HepG2 (cell line): ENCODE data around the gene HYAL1. TPM values are rescaled to one million over a fixed set of nuclear protein-coding genes. Genes with fewer than 3 reads are reported as not detected.

Experiments used
- ZNF138 ChIP-seq: sonication (generic); formaldehyde crosslinking; IDR thresholded peaks from 2 replicates; pipeline ENCODE4 v1.5.0; 2020; ENCODE audit warnings: mild to moderate bottlenecking, low read depth, missing genetic modification reagents
- ZNF225 ChIP-seq: sonication (generic); formaldehyde crosslinking; IDR thresholded peaks from 2 replicates; pipeline ENCODE4 v1.4.0; 2020; ENCODE audit warnings: mild to moderate bottlenecking, missing genetic modification reagents
- polyA plus RNA-seq, 8 experiments: library from polyadenylated mRNA; depleted of rRNA in 3 of 8; stranded (reverse) in 7 of 8; unstranded in 1 of 8; fragments of >200 nt; fragmentation: Illumina TruSeq in 4 of 8; extraction: Trizol in 4 of 8; gene quantifications; 2 replicates each; pipeline versions ENCODE4 v1.2.1 to v1.2.3, GENCODE V29; 2011 to 2016; ENCODE audit warnings: low read depth in 4 of 8, missing spikeins in 1 of 8, mixed read lengths in 1 of 8; ENCODE audit not compliant: insufficient read depth in 1 of 8
- total RNA-seq, 5 experiments: library from RNA; depleted of rRNA; stranded (reverse); fragments of >200 nt; fragmentation: Illumina TruSeq; extraction: Trizol; gene quantifications; 2 replicates each; pipeline ENCODE4 v1.2.3, GENCODE V29; 2016; ENCODE audit warnings: low read depth in 1 of 5
- TF ChIP-seq, protein P1 (sequence below): sonication (generic); formaldehyde crosslinking; IDR thresholded peaks from 2 replicates; pipeline ENCODE4 v1.4.0; 2020; ENCODE audit warnings: missing genetic modification reagents, mild to moderate bottlenecking, borderline replicate concordance
- TF ChIP-seq, protein P2 (sequence below): sonication (generic); formaldehyde crosslinking; IDR thresholded peaks from 2 replicates; pipeline ENCODE4 v1.4.0; 2020; ENCODE audit warnings: missing genetic modification reagents, borderline replicate concordance
- TF ChIP-seq, protein P3 (sequence below): sonication (generic); formaldehyde crosslinking; IDR thresholded peaks from 2 replicates; pipeline ENCODE4 v1.4.0; 2020; ENCODE audit warnings: missing genetic modification reagents
- TF ChIP-seq, protein P4 (sequence below): sonication (generic); formaldehyde crosslinking; IDR thresholded peaks from 2 replicates; pipeline ENCODE4 v1.5.1; 2020; ENCODE audit warnings: missing genetic modification reagents, mild to moderate bottlenecking, borderline replicate concordance
- TF ChIP-seq, protein P5 (sequence below): sonication (generic); formaldehyde crosslinking; conservative IDR thresholded peaks from 2 replicates; pipeline ENCODE4 v1.4.0; 2020; ENCODE audit warnings: missing genetic modification reagents

The HYAL1 gene
- total and polyA plus RNA-seq, 2 of the 13 experiments (the other 11 are each of a cell fraction or from before 2014, with no cell fraction given): 76.5 to 193 TPM

DNA sequence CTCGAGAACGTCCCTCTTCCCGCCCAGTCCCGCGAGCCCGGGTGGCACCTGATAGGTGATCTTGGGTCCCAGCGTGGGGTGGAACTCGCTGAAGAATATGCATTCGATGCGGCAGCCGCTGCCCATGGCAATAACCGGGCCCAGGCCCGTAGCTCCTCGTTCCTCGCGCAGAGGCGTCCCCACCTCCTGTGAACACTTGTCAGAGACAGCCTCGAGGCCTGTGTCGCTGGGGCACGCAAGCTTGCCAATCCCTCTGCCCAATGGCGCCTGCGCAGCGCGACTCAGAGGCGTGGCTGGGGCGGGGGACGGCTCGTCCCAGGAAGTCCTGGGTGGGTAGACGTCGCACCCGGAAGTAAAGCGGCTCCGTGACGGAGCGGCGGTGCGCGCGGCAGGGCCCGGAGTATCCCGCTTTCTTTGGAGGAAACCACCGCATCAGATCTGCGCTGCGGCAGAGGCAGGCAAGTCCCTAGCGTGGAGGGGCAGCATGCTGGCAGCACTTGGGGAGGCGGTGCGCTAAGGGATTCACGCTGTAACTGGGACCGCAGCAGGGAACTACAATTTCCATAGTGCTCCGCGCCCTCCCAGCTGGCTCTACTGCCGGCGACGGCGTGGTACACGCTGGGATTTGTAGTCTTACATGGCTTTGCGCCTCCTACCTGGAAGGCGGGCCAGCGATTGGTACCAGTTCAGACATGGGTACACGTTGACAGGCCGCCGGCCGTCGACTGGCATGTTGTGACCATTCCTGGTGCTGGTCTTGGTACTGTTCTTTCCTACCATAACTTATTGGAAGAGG lies 47.4 kb upstream of the HYAL1 start, which contains the start of the genes CYB561D2 and NPRL2 (continued):
- TF ChIP-seq, protein P1, sequence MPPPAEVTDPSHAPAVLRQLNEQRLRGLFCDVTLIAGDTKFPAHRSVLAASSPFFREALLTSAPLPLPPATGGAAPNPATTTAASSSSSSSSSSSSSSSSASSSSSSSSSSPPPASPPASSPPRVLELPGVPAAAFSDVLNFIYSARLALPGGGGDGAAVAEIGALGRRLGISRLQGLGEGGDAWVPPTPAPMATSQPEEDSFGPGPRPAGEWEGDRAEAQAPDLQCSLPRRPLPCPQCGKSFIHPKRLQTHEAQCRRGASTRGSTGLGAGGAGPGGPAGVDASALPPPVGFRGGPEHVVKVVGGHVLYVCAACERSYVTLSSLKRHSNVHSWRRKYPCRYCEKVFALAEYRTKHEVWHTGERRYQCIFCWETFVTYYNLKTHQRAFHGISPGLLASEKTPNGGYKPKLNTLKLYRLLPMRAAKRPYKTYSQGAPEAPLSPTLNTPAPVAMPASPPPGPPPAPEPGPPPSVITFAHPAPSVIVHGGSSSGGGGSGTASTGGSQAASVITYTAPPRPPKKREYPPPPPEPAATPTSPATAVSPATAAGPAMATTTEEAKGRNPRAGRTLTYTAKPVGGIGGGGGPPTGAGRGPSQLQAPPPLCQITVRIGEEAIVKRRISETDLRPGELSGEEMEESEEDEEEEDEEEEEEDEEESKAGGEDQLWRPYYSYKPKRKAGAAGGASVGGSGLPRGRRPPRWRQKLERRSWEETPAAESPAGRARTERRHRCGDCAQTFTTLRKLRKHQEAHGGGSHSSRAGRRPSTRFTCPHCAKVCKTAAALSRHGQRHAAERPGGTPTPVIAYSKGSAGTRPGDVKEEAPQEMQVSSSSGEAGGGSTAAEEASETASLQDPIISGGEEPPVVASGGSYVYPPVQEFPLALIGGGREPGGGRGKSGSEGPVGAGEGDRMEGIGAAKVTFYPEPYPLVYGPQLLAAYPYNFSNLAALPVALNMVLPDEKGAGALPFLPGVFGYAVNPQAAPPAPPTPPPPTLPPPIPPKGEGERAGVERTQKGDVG (CRISPR knock-in tag): peak; percentile 95; the same call in 1 of the 2 replicates
- TF ChIP-seq, protein P2, sequence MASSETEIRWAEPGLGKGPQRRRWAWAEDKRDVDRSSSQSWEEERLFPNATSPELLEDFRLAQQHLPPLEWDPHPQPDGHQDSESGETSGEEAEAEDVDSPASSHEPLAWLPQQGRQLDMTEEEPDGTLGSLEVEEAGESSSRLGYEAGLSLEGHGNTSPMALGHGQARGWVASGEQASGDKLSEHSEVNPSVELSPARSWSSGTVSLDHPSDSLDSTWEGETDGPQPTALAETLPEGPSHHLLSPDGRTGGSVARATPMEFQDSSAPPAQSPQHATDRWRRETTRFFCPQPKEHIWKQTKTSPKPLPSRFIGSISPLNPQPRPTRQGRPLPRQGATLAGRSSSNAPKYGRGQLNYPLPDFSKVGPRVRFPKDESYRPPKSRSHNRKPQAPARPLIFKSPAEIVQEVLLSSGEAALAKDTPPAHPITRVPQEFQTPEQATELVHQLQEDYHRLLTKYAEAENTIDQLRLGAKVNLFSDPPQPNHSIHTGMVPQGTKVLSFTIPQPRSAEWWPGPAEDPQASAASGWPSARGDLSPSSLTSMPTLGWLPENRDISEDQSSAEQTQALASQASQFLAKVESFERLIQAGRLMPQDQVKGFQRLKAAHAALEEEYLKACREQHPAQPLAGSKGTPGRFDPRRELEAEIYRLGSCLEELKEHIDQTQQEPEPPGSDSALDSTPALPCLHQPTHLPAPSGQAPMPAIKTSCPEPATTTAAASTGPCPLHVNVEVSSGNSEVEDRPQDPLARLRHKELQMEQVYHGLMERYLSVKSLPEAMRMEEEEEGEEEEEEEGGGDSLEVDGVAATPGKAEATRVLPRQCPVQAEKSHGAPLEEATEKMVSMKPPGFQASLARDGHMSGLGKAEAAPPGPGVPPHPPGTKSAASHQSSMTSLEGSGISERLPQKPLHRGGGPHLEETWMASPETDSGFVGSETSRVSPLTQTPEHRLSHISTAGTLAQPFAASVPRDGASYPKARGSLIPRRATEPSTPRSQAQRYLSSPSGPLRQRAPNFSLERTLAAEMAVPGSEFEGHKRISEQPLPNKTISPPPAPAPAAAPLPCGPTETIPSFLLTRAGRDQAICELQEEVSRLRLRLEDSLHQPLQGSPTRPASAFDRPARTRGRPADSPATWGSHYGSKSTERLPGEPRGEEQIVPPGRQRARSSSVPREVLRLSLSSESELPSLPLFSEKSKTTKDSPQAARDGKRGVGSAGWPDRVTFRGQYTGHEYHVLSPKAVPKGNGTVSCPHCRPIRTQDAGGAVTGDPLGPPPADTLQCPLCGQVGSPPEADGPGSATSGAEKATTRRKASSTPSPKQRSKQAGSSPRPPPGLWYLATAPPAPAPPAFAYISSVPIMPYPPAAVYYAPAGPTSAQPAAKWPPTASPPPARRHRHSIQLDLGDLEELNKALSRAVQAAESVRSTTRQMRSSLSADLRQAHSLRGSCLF (CRISPR knock-in tag): peak; percentile 24; the same call in 1 of the 2 replicates
- TF ChIP-seq ZNF138 (CRISPR knock-in tag): peak; percentile 91
- TF ChIP-seq, protein P3, sequence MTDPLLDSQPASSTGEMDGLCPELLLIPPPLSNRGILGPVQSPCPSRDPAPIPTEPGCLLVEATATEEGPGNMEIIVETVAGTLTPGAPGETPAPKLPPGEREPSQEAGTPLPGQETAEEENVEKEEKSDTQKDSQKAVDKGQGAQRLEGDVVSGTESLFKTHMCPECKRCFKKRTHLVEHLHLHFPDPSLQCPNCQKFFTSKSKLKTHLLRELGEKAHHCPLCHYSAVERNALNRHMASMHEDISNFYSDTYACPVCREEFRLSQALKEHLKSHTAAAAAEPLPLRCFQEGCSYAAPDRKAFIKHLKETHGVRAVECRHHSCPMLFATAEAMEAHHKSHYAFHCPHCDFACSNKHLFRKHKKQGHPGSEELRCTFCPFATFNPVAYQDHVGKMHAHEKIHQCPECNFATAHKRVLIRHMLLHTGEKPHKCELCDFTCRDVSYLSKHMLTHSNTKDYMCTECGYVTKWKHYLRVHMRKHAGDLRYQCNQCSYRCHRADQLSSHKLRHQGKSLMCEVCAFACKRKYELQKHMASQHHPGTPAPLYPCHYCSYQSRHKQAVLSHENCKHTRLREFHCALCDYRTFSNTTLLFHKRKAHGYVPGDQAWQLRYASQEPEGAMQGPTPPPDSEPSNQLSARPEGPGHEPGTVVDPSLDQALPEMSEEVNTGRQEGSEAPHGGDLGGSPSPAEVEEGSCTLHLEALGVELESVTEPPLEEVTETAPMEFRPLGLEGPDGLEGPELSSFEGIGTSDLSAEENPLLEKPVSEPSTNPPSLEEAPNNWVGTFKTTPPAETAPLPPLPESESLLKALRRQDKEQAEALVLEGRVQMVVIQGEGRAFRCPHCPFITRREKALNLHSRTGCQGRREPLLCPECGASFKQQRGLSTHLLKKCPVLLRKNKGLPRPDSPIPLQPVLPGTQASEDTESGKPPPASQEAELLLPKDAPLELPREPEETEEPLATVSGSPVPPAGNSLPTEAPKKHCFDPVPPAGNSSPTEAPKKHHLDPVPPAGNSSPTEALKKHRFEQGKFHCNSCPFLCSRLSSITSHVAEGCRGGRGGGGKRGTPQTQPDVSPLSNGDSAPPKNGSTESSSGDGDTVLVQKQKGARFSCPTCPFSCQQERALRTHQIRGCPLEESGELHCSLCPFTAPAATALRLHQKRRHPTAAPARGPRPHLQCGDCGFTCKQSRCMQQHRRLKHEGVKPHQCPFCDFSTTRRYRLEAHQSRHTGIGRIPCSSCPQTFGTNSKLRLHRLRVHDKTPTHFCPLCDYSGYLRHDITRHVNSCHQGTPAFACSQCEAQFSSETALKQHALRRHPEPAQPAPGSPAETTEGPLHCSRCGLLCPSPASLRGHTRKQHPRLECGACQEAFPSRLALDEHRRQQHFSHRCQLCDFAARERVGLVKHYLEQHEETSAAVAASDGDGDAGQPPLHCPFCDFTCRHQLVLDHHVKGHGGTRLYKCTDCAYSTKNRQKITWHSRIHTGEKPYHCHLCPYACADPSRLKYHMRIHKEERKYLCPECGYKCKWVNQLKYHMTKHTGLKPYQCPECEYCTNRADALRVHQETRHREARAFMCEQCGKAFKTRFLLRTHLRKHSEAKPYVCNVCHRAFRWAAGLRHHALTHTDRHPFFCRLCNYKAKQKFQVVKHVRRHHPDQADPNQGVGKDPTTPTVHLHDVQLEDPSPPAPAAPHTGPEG (CRISPR knock-in tag): peak; percentile 90
- TF ChIP-seq, protein P4, sequence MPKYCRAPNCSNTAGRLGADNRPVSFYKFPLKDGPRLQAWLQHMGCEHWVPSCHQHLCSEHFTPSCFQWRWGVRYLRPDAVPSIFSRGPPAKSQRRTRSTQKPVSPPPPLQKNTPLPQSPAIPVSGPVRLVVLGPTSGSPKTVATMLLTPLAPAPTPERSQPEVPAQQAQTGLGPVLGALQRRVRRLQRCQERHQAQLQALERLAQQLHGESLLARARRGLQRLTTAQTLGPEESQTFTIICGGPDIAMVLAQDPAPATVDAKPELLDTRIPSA: 0 out of 2 replicates have a peak, but pooled peaks have one; percentile 93
- TF ChIP-seq, protein P5, sequence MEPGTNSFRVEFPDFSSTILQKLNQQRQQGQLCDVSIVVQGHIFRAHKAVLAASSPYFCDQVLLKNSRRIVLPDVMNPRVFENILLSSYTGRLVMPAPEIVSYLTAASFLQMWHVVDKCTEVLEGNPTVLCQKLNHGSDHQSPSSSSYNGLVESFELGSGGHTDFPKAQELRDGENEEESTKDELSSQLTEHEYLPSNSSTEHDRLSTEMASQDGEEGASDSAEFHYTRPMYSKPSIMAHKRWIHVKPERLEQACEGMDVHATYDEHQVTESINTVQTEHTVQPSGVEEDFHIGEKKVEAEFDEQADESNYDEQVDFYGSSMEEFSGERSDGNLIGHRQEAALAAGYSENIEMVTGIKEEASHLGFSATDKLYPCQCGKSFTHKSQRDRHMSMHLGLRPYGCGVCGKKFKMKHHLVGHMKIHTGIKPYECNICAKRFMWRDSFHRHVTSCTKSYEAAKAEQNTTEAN: peak; percentile 91
- peak; percentile 92 for TF ChIP-seq ZNF225 (CRISPR knock-in tag)
